WTC11 (cell line): ENCODE measurements around the gene PREB. TPM values are rescaled to one million over a fixed set of nuclear protein-coding genes. Genes with fewer than 3 reads are reported as not detected.

Source experiments
- ATAC-seq: fragments of 200-7000 bp; cut with Tn5 transposase; 2 replicates; pipeline ENCODE4 v1.10.0; 2021; ENCODE audit warnings: mild to moderate bottlenecking, moderate library complexity
- CTCF ChIA-PET: fragments of 300-600 bp; sonication (Branson Sonifier 250); formaldehyde crosslinking; loops from one replicate; lab custom pipeline; 2021; ENCODE audit warnings: antibody characterized with exemption; lab: Charles Lee
- POLR2A ChIA-PET: fragments of 350-600 bp; sonication (Branson Sonifier 250); formaldehyde crosslinking; loops from one replicate; lab custom pipeline; 2021; ENCODE audit warnings: antibody characterized with exemption; lab: Charles Lee
- DNase-seq: peaks from one replicate; pipeline ENCODE4 v3.0.0; 2021; ENCODE audit warnings: low spot score
- H3K27ac Mint-ChIP-seq: 2 replicates; pipeline ENCODE4 v1.8.0; 2021; ENCODE audit warnings: mixed read lengths
- H3K27me3 Mint-ChIP-seq: 2 replicates; pipeline ENCODE4 v1.8.0; 2021; ENCODE audit warnings: low read depth, mild to moderate bottlenecking, moderate library complexity, mixed read lengths
- H3K36me3 Mint-ChIP-seq: 2 replicates; pipeline ENCODE4 v1.8.0; 2021; ENCODE audit warnings: mixed read lengths
- H3K4me1 Mint-ChIP-seq: 2 replicates; pipeline ENCODE4 v1.8.0; 2022; ENCODE audit warnings: mixed read lengths
- H3K4me3 Mint-ChIP-seq: 2 replicates; pipeline ENCODE4 v1.8.0; 2021; ENCODE audit warnings: mild to moderate bottlenecking, moderate library complexity, mixed read lengths
- H3K9me3 Mint-ChIP-seq: 2 replicates; pipeline ENCODE4 v1.8.0; 2021; ENCODE audit warnings: mixed read lengths
- CBFB ChIP-seq: sonication (generic); formaldehyde crosslinking; IDR thresholded peaks from 2 replicates; pipeline ENCODE4 v1.8.1; 2022; ENCODE audit warnings: mild to moderate bottlenecking, low read depth, missing genetic modification reagents
- EMX1 ChIP-seq: fragments of 250-450 bp; sonication (Bioruptor Pico); IDR thresholded peaks from 2 replicates; pipeline ENCODE4 v1.8.0; 2021; ENCODE audit warnings: mild to moderate bottlenecking
- ESRRA ChIP-seq: sonication (generic); formaldehyde crosslinking; IDR thresholded peaks from 2 replicates; pipeline ENCODE4 v1.8.1; 2022; ENCODE audit warnings: mild to moderate bottlenecking, missing genetic modification reagents, borderline replicate concordance
- FOXJ3 ChIP-seq: sonication (generic); formaldehyde crosslinking; IDR thresholded peaks from 2 replicates; pipeline ENCODE4 v1.9.0; 2021; ENCODE audit warnings: missing genetic modification reagents, mild to moderate bottlenecking, borderline replicate concordance
- FOXP1 ChIP-seq: sonication (generic); formaldehyde crosslinking; IDR thresholded peaks from 2 replicates; pipeline ENCODE4 v1.8.0; 2022; ENCODE audit warnings: missing genetic modification reagents, mild to moderate bottlenecking, moderate library complexity, borderline replicate concordance
- GABPB1 ChIP-seq: sonication (generic); formaldehyde crosslinking; IDR thresholded peaks from 2 replicates; pipeline ENCODE4 v1.8.1; 2023; ENCODE audit warnings: mild to moderate bottlenecking, missing genetic modification reagents
- GTF2I ChIP-seq: fragments of 250-450 bp; sonication (Bioruptor Pico); conservative IDR thresholded peaks from 2 replicates; pipeline ENCODE4 v1.4.0; 2021; ENCODE audit warnings: mild to moderate bottlenecking
- JUN ChIP-seq: sonication (generic); formaldehyde crosslinking; IDR thresholded peaks from 2 replicates; pipeline ENCODE4 v1.8.0; 2023; ENCODE audit warnings: mild to moderate bottlenecking, missing genetic modification reagents
- MXD4 ChIP-seq: fragments of 250-450 bp; sonication (Bioruptor Pico); IDR thresholded peaks from 2 replicates; pipeline ENCODE4 v1.8.0; 2021; ENCODE audit warnings: mild to moderate bottlenecking, moderate library complexity, borderline replicate concordance
- NR1H2 ChIP-seq: sonication (generic); formaldehyde crosslinking; IDR thresholded peaks from 2 replicates; pipeline ENCODE4 v1.9.0; 2021; ENCODE audit warnings: mild to moderate bottlenecking, moderate library complexity, missing genetic modification reagents
- PRRX2 ChIP-seq: fragments of 250-450 bp; sonication (Bioruptor Pico); IDR thresholded peaks from 2 replicates; pipeline ENCODE4 v1.8.0; 2021; ENCODE audit warnings: mild to moderate bottlenecking
- RELA ChIP-seq: sonication (generic); formaldehyde crosslinking; IDR thresholded peaks from 2 replicates; pipeline ENCODE4 v1.8.1; 2022; ENCODE audit warnings: missing genetic modification reagents, mild to moderate bottlenecking, borderline replicate concordance
- ZNF219 ChIP-seq: sonication (generic); formaldehyde crosslinking; IDR thresholded peaks from 2 replicates; pipeline ENCODE4 v1.8.0; 2023; ENCODE audit warnings: missing genetic modification reagents, mild to moderate bottlenecking, borderline replicate concordance
- ZNF423 ChIP-seq: fragments of 250-450 bp; sonication (Bioruptor Pico); IDR thresholded peaks from 2 replicates; pipeline ENCODE4 v2.1.2; 2022; ENCODE audit warnings: mild to moderate bottlenecking, moderate library complexity
- total RNA-seq: library from RNA; stranded (reverse); gene quantifications from 3 replicates; pipeline ENCODE4 v1.2.3, GENCODE V29; 2021
- TF ChIP-seq, protein P1 (sequence below): sonication (generic); formaldehyde crosslinking; IDR thresholded peaks from 2 replicates; pipeline ENCODE4 v1.8.1; 2022; ENCODE audit warnings: mild to moderate bottlenecking, moderate library complexity, missing genetic modification reagents
- TF ChIP-seq, protein P2 (sequence below): sonication (generic); formaldehyde crosslinking; IDR thresholded peaks from 2 replicates; pipeline ENCODE4 v1.8.1; 2023; ENCODE audit warnings: mild to moderate bottlenecking, missing genetic modification reagents, moderate library complexity
- TF ChIP-seq, protein P3 (sequence below): fragments of 250-450 bp; sonication (Bioruptor Pico); IDR thresholded peaks from 2 replicates; pipeline ENCODE4 v2.1.2; 2022; ENCODE audit warnings: mild to moderate bottlenecking, moderate library complexity
- TF ChIP-seq, protein P4 (sequence below): sonication (generic); formaldehyde crosslinking; IDR thresholded peaks from 2 replicates; pipeline ENCODE4 v1.8.0; 2022; ENCODE audit warnings: mild to moderate bottlenecking, missing genetic modification reagents
- TF ChIP-seq, protein P5 (sequence below): sonication (generic); formaldehyde crosslinking; IDR thresholded peaks from 2 replicates; pipeline ENCODE4 v1.8.0; 2022; ENCODE audit warnings: mild to moderate bottlenecking, missing genetic modification reagents
- TF ChIP-seq, protein P6 (sequence below): sonication (generic); formaldehyde crosslinking; IDR thresholded peaks from 2 replicates; pipeline ENCODE4 v1.8.0; 2022; ENCODE audit warnings: missing genetic modification reagents
- TF ChIP-seq, protein P7 (sequence below): fragments of 250-450 bp; sonication (Bioruptor Pico); IDR thresholded peaks from 2 replicates; pipeline ENCODE4 v1.9.0; 2021; ENCODE audit warnings: moderate library complexity, mild to moderate bottlenecking, inconsistent platforms, borderline replicate concordance
- TF ChIP-seq, protein P8 (sequence below): fragments of 250-450 bp; sonication (Bioruptor Pico); IDR thresholded peaks from 2 replicates; pipeline ENCODE4 v1.9.0; 2021; ENCODE audit warnings: mild to moderate bottlenecking

The PREB gene
- total RNA-seq, 1 experiment from 2014 or later = 69.2 TPM

DNA sequence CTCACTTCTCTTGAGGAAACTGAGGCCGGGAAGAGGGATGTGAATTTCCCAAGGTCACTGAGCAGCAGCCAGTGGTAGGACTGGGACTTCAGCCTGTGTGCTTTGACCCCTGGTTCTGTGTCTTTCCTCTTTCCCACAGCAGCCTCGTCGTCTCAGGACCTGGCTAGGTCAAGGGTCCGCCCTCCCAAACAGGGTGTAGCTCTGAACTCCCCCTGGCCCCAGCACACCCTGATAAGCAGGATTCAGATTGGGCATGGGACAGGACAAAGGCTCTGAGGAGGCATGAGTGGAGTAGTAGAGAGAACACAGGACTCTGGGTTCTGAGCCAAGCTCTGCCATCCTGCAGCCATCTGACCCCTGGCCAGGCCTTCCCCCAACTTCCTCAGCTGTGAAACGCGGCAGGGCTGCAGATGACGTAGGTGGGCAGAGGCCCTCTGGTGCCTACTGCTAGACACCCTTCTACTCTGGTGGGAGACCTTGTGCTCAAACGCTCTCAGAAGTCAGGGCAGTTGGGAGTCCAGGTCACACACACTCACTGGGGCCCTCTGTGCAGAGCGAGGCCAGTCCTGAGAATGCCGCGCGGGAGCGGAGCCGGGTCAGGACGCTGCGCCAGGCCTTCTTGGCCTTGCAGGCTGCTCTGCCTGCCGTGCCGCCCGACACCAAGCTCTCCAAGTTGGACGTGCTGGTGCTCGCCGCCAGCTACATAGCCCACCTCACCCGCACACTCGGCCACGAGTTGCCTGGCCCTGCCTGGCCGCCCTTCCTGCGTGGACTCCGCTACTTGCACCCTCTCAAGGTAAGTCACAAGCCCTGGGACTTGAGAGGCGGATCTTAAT is 15.4 kb upstream of the PREB start (continued):
- TF ChIP-seq, protein P1, sequence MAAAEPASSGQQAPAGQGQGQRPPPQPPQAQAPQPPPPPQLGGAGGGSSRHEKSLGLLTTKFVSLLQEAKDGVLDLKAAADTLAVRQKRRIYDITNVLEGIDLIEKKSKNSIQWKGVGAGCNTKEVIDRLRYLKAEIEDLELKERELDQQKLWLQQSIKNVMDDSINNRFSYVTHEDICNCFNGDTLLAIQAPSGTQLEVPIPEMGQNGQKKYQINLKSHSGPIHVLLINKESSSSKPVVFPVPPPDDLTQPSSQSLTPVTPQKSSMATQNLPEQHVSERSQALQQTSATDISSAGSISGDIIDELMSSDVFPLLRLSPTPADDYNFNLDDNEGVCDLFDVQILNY (CRISPR knock-in tag) = no peak
- no peak for TF ChIP-seq MXD4
- TF ChIP-seq FOXP1 (CRISPR knock-in tag) = no peak
- TF ChIP-seq, protein P2, sequence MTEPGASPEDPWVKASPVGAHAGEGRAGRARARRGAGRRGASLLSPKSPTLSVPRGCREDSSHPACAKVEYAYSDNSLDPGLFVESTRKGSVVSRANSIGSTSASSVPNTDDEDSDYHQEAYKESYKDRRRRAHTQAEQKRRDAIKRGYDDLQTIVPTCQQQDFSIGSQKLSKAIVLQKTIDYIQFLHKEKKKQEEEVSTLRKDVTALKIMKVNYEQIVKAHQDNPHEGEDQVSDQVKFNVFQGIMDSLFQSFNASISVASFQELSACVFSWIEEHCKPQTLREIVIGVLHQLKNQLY = no peak
- TF ChIP-seq, protein P3, sequence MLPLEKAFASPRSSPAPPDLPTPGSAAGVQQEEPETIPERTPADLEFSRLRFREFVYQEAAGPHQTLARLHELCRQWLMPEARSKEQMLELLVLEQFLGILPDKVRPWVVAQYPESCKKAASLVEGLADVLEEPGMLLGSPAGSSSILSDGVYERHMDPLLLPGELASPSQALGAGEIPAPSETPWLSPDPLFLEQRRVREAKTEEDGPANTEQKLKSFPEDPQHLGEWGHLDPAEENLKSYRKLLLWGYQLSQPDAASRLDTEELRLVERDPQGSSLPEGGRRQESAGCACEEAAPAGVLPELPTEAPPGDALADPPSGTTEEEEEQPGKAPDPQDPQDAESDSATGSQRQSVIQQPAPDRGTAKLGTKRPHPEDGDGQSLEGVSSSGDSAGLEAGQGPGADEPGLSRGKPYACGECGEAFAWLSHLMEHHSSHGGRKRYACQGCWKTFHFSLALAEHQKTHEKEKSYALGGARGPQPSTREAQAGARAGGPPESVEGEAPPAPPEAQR = no peak

DNA sequence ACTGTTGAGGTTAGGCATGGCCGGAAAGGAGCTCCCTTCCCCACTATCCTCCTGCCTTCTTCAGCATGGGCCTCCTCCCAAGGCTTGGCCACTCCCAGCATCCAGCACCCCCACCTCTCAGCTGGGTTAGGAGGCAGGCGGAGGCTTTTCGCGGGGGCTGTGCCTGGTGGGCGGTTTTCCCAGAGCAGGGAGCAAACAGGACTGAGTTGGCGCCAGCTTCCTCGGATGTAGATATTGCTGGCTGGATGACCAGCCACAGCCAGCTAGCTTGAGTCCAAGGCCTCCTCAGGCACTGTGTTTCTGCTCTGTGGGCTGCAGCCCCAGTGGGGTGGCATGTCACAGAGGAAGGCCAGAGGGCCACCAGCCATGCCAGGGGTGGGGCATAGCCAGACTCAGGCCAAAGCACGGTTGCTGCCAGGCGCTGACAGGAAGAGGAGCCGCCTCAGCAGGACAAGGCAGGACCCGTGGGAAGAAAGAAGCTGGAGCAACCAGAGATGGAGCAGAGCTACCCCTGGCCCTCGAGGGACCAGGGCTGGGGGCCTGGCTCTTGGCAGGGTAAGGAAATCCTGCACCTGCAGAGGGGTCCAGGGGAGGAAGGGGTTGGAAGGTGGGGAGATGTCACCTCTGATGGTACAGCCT is 14.5 kb upstream of the PREB start, which contains the start of gene TCF23:
Gene TCF23 (plus strand): TSS at position 204 of the 639 bp plus-strand sequence. CDS start 130 bp downstream, at position 334.
- DNase-seq = no peak
- Mint-ChIP-seq H3K4me1 (no peaks in the 10 kb centered on the region), H3K27ac (no peak within 1 kb of the TSS), H3K36me3 (no peaks in the 10 kb centered on the region), H3K9me3 (no peaks in the 10 kb centered on the region), H3K4me3 (no peak within 1 kb of the TSS)
- POLR2A ChIA-PET = interaction anchor here (0.5 to 1.3 kb wide), 2 partner anchors 9 to 279 kb away, joined by 3 to 4 read pairs; no protein-coding TSS in a partner anchor
- ATAC-seq = no peak
- CTCF ChIA-PET = interaction anchor here (1.7 to 3.4 kb wide), 3 partner anchors 15 to 42 kb away, joined by 5 to 13 read pairs (median 6); partner anchors contain the start of gene PREB
- TF ChIP-seq EMX1 (CRISPR knock-in tag) (no peak), GABPB1 (no peak), FOXJ3 (CRISPR knock-in tag) (no peak), PRRX2 (no peak), NR1H2 (CRISPR knock-in tag) (no peak), ZNF219 (CRISPR knock-in tag) (no peak), ZNF423 (CRISPR knock-in tag) (no peak), GTF2I (CRISPR knock-in tag) (no peak), CBFB (CRISPR knock-in tag) (no peak), RELA (CRISPR knock-in tag) (no peak), JUN (CRISPR knock-in tag) (no peak), ESRRA (CRISPR knock-in tag) (no peak)
- TF ChIP-seq, protein P4, sequence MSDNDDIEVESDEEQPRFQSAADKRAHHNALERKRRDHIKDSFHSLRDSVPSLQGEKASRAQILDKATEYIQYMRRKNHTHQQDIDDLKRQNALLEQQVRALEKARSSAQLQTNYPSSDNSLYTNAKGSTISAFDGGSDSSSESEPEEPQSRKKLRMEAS (CRISPR knock-in tag) = no peak
- TF ChIP-seq, protein P5, sequence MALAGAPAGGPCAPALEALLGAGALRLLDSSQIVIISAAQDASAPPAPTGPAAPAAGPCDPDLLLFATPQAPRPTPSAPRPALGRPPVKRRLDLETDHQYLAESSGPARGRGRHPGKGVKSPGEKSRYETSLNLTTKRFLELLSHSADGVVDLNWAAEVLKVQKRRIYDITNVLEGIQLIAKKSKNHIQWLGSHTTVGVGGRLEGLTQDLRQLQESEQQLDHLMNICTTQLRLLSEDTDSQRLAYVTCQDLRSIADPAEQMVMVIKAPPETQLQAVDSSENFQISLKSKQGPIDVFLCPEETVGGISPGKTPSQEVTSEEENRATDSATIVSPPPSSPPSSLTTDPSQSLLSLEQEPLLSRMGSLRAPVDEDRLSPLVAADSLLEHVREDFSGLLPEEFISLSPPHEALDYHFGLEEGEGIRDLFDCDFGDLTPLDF (CRISPR knock-in tag) = no peak
- TF ChIP-seq, protein P6, sequence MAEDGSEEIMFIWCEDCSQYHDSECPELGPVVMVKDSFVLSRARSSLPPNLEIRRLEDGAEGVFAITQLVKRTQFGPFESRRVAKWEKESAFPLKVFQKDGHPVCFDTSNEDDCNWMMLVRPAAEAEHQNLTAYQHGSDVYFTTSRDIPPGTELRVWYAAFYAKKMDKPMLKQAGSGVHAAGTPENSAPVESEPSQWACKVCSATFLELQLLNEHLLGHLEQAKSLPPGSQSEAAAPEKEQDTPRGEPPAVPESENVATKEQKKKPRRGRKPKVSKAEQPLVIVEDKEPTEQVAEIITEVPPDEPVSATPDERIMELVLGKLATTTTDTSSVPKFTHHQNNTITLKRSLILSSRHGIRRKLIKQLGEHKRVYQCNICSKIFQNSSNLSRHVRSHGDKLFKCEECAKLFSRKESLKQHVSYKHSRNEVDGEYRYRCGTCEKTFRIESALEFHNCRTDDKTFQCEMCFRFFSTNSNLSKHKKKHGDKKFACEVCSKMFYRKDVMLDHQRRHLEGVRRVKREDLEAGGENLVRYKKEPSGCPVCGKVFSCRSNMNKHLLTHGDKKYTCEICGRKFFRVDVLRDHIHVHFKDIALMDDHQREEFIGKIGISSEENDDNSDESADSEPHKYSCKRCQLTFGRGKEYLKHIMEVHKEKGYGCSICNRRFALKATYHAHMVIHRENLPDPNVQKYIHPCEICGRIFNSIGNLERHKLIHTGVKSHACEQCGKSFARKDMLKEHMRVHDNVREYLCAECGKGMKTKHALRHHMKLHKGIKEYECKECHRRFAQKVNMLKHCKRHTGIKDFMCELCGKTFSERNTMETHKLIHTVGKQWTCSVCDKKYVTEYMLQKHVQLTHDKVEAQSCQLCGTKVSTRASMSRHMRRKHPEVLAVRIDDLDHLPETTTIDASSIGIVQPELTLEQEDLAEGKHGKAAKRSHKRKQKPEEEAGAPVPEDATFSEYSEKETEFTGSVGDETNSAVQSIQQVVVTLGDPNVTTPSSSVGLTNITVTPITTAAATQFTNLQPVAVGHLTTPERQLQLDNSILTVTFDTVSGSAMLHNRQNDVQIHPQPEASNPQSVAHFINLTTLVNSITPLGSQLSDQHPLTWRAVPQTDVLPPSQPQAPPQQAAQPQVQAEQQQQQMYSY = no peak
- TF ChIP-seq, protein P7, sequence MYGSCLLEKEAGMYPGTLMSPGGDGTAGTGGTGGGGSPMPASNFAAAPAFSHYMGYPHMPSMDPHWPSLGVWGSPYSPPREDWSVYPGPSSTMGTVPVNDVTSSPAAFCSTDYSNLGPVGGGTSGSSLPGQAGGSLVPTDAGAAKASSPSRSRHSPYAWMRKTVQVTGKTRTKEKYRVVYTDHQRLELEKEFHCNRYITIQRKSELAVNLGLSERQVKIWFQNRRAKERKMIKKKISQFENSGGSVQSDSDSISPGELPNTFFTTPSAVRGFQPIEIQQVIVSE (CRISPR knock-in tag) = no peak
- TF ChIP-seq, protein P8, sequence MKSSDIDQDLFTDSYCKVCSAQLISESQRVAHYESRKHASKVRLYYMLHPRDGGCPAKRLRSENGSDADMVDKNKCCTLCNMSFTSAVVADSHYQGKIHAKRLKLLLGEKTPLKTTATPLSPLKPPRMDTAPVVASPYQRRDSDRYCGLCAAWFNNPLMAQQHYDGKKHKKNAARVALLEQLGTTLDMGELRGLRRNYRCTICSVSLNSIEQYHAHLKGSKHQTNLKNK (CRISPR knock-in tag) = no peak
- TF ChIP-seq, all 79 proteins: peak for 0
- 0 out of 2 replicates have a peak, but pooled peaks cover 2% of the 10 kb centered on the region for H3K27me3 Mint-ChIP-seq
